ENCODE results near the gene LPCAT4. TPM values are rescaled to one million over a fixed set of nuclear protein-coding genes. Genes with fewer than 3 reads are reported as not detected.

The LPCAT4 gene
- total and polyA plus RNA-seq, 2 of the 8 experiments (the other 6 are each of a cell fraction or from before 2014, with no cell fraction given): 69.3 to 109 TPM

GRCh38 chr15:34354286-34354685, 12.7 kb downstream of the LPCAT4 start (continued):
- TF ChIP-seq SUZ12 (IDR thresholded peaks at IDR 0.05; ENCODE audit: low read length): no peak
- TF ChIP-seq JUND (IDR thresholded peaks at IDR 0.05; ENCODE audit: low read length): no peak

All from H1 (cell line).